GM18951 (cell line): ENCODE results near the gene NFIA.

Source experiments
- POLR2A ChIP-seq: IDR thresholded peaks from 4 replicates; pipeline ENCODE4 v1.6.1; 2011; ENCODE audit warnings: mild to moderate bottlenecking; ENCODE audit not compliant: insufficient read length, insufficient read depth; ENCODE audit errors: extremely low read depth
- in situ Hi-C: fragments of 300-500 bp; cut with MboI; formaldehyde crosslinking; loops from one replicate; pipeline ENCODE4 v1.12.0; 2022; ENCODE audit warnings: low sequenced_read_pairs, mixed read lengths, inconsistent platforms; ENCODE audit not compliant: unreplicated experiment

NFIA gene

GRCh38 chr1:61237147-61237546 is 154.8 kb downstream of the NFIA start:
- in situ Hi-C loops = no loop called here
- no peak for TF ChIP-seq POLR2A

- in situ Hi-C loops = no loop called here
- no peak for TF ChIP-seq POLR2A
These were observed 155.4 kb downstream of the NFIA start for GRCh38 chr1:61237659-61238358.

- in situ Hi-C loops = no loop called here
- TF ChIP-seq POLR2A = no peak
These were observed 156.0 kb downstream of the NFIA start for GRCh38 chr1:61238359-61238665.

GRCh38 chr1:61240878-61241277 is 158.5 kb downstream of the NFIA start:
- in situ Hi-C loops = no loop called here
- TF ChIP-seq POLR2A = no peak

- in situ Hi-C loops = no loop called here
- no peak for TF ChIP-seq POLR2A
These were observed 159.1 kb downstream of the NFIA start for GRCh38 chr1:61241411-61241838.

GRCh38 chr1:61241973-61242381 is 159.6 kb downstream of the NFIA start:
- TF ChIP-seq POLR2A = no peak
- in situ Hi-C loops = no loop called here

GRCh38 chr1:61244114-61244513 is 161.8 kb downstream of the NFIA start:
- in situ Hi-C loops = no loop called here

GRCh38 chr1:61245696-61246400 is 163.5 kb downstream of the NFIA start:
- in situ Hi-C loops = no loop called here
- TF ChIP-seq POLR2A = no peak

More at GRCh38 chr1:61244114-61244513, 161.8 kb downstream of the NFIA start:
- no peak for TF ChIP-seq POLR2A

- in situ Hi-C loops = no loop called here
- TF ChIP-seq POLR2A = no peak
These were observed 164.9 kb downstream of the NFIA start for GRCh38 chr1:61247051-61247825.

GRCh38 chr1:61247881-61248752 is 165.8 kb downstream of the NFIA start:
- TF ChIP-seq POLR2A = no peak
- in situ Hi-C loops = no loop called here

- no peak for TF ChIP-seq POLR2A
- in situ Hi-C loops = no loop called here
These were observed 168.6 kb downstream of the NFIA start for GRCh38 chr1:61250933-61251332.

- in situ Hi-C loops = no loop called here
These were observed 170.8 kb downstream of the NFIA start for GRCh38 chr1:61253059-61253735.

More at GRCh38 chr1:61253059-61253735, 170.8 kb downstream of the NFIA start:
- no peak for TF ChIP-seq POLR2A
